Stomach (tissue), 4 donors: ENCODE measurements around the gene BTBD19.

Source experiments
- CTCF ChIP-seq, 7 experiments: fragments of 450-650 bp in 4 of 7; fragments of 200-600 bp in 3 of 7; sonication (generic) in 3 of 7; IDR thresholded peaks; one replicate each; pipeline ENCODE4 v1.5.1; 2016 to 2019; ENCODE audit warnings: antibody characterized with exemption in 7 of 7, control low read depth in 2 of 7, mild to moderate bottlenecking in 1 of 7
- EP300 ChIP-seq: sonication (generic); formaldehyde crosslinking; IDR thresholded peaks from one replicate; pipeline ENCODE4 v1.6.1; 2017; ENCODE audit warnings: antibody characterized with exemption
- POLR2A ChIP-seq, 4 donors: fragments of 450-650 bp; IDR thresholded peaks; one replicate each; pipeline ENCODE4 v1.6.1; 2016; ENCODE audit warnings: antibody characterized with exemption in 4 of 4, control low read depth in 2 of 4, mild to moderate bottlenecking in 1 of 4, moderate library complexity in 1 of 4
- POLR2AphosphoS5 ChIP-seq, 3 donors: sonication (generic); formaldehyde crosslinking; IDR thresholded peaks; one replicate each; pipeline ENCODE4 v1.6.1; 2016; ENCODE audit warnings: antibody characterized with exemption in 3 of 3

GRCh38 chr1:44822131-44822701 is 13.9 kb downstream of the BTBD19 start:
- TF ChIP-seq CTCF (IDR thresholded peaks at IDR 0.05) (no peak), POLR2A (IDR thresholded peaks at IDR 0.05) (no peak), EP300 (no peak), POLR2AphosphoS5 (IDR thresholded peaks at IDR 0.05) (no peak)
